Neutrophil (primary cell): ENCODE results near the gene SRRM4.
"Not testable (repeated sequence)": the region's sequence is repeated elsewhere in the genome, so short reads cannot be mapped to it uniquely, and the experiment has no call there.

Experiments
- H3K27ac ChIP-seq: fragments of 200-600 bp; sonication (generic); 2 replicates; pipeline ENCODE4 v1.5.1; 2016; ENCODE audit warnings: mild to moderate bottlenecking, moderate library complexity
- H3K27me3 ChIP-seq: fragments of 200-600 bp; sonication (generic); 2 replicates; pipeline ENCODE4 v1.6.0; 2016; ENCODE audit warnings: mild to moderate bottlenecking
- H3K36me3 ChIP-seq: fragments of 200-600 bp; sonication (generic); 2 replicates; pipeline ENCODE4 v1.5.1; 2017
- H3K4me1 ChIP-seq, 2 experiments: fragments of 200-600 bp in 1 of 2; sonication (generic) in 1 of 2; 1 replicate in 1 of 2; 2 replicates in 1 of 2; pipeline versions ENCODE4 v1.5.1 to v1.6.1; 2013 to 2016; ENCODE audit warnings: low read depth in 1 of 2, low read length in 1 of 2, mild to moderate bottlenecking in 1 of 2, moderate library complexity in 1 of 2; ENCODE audit not compliant: control insufficient read depth in 1 of 2, insufficient read depth in 1 of 2
- H3K4me3 ChIP-seq, 2 experiments: fragments of 200-600 bp in 1 of 2; sonication (generic) in 1 of 2; 1 replicate in 1 of 2; 2 replicates in 1 of 2; pipeline ENCODE4 v1.5.1; 2013 to 2016; ENCODE audit warnings: low read depth in 1 of 2, low read length in 1 of 2, mild to moderate bottlenecking in 1 of 2, moderate library complexity in 1 of 2
- H3K9me3 ChIP-seq: fragments of 200-600 bp; sonication (generic); 2 replicates; pipeline ENCODE4 v1.5.1; 2016
- TF ChIP-seq, protein P1 (sequence below): fragments of 200-600 bp; sonication (generic); IDR thresholded peaks from 2 replicates; pipeline ENCODE4 v1.5.1; 2016; ENCODE audit warnings: antibody characterized with exemption

SRRM4 gene

DNA sequence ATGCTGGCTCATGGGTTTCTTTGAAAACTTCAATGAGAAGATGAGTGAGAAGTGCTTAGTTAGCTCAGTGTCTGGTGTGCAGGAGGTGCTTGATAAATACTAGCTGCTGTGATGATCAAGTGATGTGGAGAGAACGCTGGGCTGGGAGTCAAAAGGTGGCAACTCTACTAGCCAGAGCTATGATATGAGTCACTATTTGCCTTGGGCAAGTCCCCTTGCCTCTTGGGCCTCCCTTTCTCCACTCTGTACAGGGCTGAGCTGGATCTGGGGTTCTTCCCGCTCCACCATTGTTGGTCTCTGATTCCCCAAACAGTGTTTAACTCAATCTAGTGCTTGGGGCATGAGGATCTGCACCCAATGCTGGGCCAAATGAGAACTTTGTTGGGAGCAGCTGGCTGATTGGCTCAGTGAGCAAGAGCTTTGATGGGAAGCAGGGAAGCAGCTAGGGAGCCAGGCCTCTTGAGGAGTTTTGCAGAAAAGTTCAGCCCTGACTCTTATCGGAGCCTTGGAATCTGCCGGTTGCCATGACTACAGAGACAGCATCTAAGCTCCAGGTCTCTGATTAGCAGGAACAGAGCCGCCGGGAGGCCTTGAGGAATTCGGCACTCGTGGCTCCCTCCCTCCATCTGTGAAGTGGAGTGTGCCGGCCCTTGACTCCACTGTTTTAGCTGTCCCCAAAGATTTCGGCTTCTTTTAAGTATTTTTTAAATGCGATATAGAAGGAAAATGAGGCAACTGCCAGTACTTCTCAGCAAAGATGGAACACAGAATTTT is 115.3 kb downstream of the SRRM4 start:
- Histone ChIP-seq H3K27me3 (no peaks in the 10 kb centered on the region), H3K27ac (no peak overlapping the region), H3K36me3 (no peaks in the 10 kb centered on the region), H3K4me3 (no peak overlapping the region), H3K9me3 (no peaks in the 10 kb centered on the region), H3K4me1 (no peaks in the 10 kb centered on the region)
- TF ChIP-seq, protein P1, sequence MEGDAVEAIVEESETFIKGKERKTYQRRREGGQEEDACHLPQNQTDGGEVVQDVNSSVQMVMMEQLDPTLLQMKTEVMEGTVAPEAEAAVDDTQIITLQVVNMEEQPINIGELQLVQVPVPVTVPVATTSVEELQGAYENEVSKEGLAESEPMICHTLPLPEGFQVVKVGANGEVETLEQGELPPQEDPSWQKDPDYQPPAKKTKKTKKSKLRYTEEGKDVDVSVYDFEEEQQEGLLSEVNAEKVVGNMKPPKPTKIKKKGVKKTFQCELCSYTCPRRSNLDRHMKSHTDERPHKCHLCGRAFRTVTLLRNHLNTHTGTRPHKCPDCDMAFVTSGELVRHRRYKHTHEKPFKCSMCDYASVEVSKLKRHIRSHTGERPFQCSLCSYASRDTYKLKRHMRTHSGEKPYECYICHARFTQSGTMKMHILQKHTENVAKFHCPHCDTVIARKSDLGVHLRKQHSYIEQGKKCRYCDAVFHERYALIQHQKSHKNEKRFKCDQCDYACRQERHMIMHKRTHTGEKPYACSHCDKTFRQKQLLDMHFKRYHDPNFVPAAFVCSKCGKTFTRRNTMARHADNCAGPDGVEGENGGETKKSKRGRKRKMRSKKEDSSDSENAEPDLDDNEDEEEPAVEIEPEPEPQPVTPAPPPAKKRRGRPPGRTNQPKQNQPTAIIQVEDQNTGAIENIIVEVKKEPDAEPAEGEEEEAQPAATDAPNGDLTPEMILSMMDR: no peak

DNA sequence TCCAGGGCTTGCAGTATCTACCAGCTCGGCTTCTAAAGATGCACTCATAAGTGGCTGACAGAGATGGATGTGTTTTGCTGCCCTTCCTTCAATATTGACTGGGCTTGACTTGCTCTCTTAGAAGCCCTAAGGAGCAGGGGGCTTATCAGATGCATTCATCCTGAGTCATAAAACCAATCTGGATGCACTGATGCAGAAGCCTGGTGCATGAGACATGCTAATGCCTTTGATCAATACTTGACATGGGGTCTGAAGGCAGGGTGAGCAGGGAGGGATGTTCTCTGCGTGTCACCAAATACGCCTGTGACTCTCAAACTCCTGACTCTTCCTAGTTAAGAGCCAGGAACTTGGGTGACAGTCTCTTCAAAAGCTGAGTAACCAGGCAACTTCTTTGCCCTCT is 119.6 kb downstream of the SRRM4 start:
- no peaks in the 10 kb centered on the region for H3K4me1 ChIP-seq
- TF ChIP-seq, protein P1: no peak

DNA sequence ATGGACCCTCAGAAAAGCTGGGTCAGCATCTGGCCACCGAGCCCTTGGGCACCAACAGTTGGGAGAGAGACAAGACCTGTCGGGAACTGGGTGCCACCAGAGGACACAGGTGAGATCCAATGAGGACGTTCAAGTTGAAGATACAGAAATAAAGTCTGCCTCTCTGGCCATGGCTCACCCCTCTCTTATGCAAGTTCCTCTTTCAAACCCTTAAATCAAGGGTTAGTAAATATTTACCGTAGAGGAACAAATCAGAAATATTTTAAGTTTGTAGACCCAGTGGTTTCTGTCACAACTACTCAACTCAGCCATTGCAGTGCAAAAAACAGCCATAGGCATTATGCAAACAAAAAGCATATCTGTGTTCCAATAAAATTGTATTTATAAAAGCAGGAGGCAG is 120.9 kb downstream of the SRRM4 start:
- Histone ChIP-seq H3K4me3 (no peak overlapping the region), H3K36me3 (no peaks in the 10 kb centered on the region), H3K27ac (no peak overlapping the region), H3K4me1 (no peaks in the 10 kb centered on the region), H3K9me3 (no peaks in the 10 kb centered on the region), H3K27me3 (no peaks in the 10 kb centered on the region)
- TF ChIP-seq, protein P1: no peak

More for the DNA sequence above, 119.6 kb downstream of the SRRM4 start:
- no peaks in the 10 kb centered on the region for H3K9me3 ChIP-seq
- no peak overlapping the region for H3K27ac ChIP-seq
- H3K4me3 ChIP-seq: no peak overlapping the region
- H3K36me3 ChIP-seq: no peaks in the 10 kb centered on the region
- no peaks in the 10 kb centered on the region for H3K27me3 ChIP-seq

DNA sequence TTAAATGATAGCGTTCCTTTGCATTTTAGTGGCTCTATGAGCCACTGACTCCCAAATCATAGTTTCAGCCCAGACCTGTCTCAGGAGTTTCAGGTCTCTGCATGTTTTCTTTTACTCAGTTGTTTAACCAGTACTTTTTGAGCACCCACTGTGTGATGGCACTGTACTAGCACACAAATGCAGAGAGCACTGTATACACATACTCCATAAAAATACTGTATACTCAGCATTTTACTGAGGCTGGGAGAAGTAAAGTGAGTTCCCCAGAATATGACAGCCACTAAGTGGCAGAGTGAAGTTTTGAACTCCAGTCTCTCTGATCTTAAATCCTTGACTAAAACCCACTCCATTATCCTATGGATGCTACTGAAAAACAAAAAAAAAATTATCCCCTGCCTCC is 121.4 kb downstream of the SRRM4 start:
- Histone ChIP-seq H3K4me1 (no peaks in the 10 kb centered on the region), H3K27me3 (no peaks in the 10 kb centered on the region), H3K36me3 (no peaks in the 10 kb centered on the region), H3K4me3 (no peak overlapping the region), H3K9me3 (no peaks in the 10 kb centered on the region), H3K27ac (no peak overlapping the region)
- TF ChIP-seq, protein P1: no peak

DNA sequence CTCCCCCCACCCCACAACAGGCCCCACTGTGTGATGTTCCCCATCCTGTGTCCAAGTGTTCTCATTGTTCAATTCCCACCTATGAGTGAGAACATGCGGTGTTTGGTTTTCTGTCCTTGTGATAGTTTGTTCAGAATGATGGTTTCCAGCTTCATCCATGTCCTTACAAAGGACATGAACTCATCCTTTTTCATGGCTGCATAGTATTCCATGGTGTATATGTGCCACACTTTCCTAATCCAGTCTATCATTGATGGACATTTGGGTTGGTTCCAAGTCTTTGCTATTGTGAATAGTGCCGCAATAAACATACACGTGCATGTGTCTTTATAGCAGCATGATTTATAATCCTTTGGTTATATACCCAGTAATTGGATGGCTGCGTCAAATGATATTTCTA is 123.6 kb downstream of the SRRM4 start:
- H3K36me3 ChIP-seq, H3K27ac ChIP-seq, H3K27me3 ChIP-seq, H3K4me3 ChIP-seq, H3K4me1 ChIP-seq, H3K9me3 ChIP-seq: not testable (repeated sequence)

DNA sequence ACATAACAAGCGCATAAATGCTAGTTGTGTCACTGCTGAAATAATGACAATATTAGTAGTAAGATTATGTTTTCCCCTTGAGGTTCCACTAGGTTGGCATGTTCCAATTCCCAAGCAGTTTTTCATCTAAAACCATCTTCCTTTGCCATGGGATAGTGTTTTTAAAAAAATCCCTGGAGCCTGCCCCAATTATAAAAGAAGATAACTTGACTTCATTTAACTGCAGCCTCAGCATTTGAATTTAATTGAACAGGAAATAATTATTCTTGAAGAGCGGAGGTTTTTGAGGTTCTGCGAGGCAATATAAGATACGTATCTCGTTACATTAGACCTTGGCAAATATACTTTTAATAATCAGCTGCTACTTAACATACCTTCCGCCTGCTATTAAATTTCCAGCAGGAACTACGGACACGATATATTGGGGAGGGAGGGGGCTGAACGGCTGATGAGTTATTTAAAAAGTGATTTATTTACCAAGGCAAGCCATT is 132.2 kb downstream of the SRRM4 start:
- TF ChIP-seq, protein P1: no peak
- H3K27ac ChIP-seq: no peak overlapping the region
- no peaks in the 10 kb centered on the region for H3K27me3 ChIP-seq
- no peaks in the 10 kb centered on the region for H3K9me3 ChIP-seq
- no peaks in the 10 kb centered on the region for H3K36me3 ChIP-seq
- H3K4me1 ChIP-seq: no peaks in the 10 kb centered on the region
- H3K4me3 ChIP-seq: no peak overlapping the region
